ENCODE results near the gene BPI.

DNA sequence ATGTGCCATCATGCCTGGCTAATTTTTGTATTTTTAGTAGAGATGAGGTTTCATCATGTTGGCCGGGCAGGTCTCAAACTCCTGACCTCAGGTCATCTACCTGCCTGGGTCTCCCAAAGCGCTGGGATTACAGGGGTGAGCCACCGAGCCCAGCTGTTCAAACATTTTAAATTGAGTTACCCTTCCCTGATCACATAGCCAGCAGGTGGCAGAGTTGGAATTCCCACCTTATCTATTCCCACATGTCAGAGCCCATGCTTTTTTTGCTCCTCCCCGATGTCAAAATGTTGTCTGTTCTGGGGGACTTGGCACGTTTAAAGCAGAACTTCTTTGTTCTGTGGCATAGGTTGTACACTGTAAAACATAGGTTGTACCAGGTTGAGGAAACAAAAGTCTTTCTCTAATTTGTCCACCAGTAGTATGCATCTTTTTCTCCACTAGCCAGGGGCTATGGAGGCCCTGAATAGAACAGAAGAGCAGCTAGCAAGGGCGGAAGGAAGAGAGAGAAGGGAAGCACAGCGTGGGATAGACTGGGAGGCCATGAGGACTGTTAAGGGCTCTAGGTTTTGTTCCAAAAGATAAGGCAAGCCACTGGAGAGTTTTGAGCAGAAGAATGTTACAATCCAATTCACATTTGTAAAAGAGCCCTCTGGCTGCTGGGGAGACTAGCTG lies 35.0 kb downstream of the BPI start:
- TF ChIP-seq CTCF (IDR thresholded peaks at IDR 0.05 in 2 of 3, conservative IDR thresholded peaks at IDR 0.05 in 1 of 3; ENCODE audit: borderline replicate concordance in 1 of 3, insufficient read depth in 1 of 3, low read depth in 2 of 3, low read length in 2 of 3) (0 out of 6 replicates have a peak, but pooled peaks of 1 of the 3 experiments have one; percentile 11), SIN3A (IDR thresholded peaks at IDR 0.05; ENCODE audit: low read depth) (no peak), POLR2A (IDR thresholded peaks at IDR 0.05; ENCODE audit: borderline replicate concordance, extremely low read depth, insufficient read depth, insufficient read length) (no peak), EZH2phosphoT487 (IDR thresholded peaks at IDR 0.05; ENCODE audit: borderline replicate concordance) (no peak), TCF7L2 (IDR thresholded peaks at IDR 0.05; ENCODE audit: borderline replicate concordance, extremely low read depth, insufficient read depth, insufficient read length) (no peak)
- TF ChIP-seq, protein P1, sequence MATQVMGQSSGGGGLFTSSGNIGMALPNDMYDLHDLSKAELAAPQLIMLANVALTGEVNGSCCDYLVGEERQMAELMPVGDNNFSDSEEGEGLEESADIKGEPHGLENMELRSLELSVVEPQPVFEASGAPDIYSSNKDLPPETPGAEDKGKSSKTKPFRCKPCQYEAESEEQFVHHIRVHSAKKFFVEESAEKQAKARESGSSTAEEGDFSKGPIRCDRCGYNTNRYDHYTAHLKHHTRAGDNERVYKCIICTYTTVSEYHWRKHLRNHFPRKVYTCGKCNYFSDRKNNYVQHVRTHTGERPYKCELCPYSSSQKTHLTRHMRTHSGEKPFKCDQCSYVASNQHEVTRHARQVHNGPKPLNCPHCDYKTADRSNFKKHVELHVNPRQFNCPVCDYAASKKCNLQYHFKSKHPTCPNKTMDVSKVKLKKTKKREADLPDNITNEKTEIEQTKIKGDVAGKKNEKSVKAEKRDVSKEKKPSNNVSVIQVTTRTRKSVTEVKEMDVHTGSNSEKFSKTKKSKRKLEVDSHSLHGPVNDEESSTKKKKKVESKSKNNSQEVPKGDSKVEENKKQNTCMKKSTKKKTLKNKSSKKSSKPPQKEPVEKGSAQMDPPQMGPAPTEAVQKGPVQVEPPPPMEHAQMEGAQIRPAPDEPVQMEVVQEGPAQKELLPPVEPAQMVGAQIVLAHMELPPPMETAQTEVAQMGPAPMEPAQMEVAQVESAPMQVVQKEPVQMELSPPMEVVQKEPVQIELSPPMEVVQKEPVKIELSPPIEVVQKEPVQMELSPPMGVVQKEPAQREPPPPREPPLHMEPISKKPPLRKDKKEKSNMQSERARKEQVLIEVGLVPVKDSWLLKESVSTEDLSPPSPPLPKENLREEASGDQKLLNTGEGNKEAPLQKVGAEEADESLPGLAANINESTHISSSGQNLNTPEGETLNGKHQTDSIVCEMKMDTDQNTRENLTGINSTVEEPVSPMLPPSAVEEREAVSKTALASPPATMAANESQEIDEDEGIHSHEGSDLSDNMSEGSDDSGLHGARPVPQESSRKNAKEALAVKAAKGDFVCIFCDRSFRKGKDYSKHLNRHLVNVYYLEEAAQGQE (IDR thresholded peaks at IDR 0.05; ENCODE audit: low read depth), result no peak
- TF ChIP-seq, protein P2, sequence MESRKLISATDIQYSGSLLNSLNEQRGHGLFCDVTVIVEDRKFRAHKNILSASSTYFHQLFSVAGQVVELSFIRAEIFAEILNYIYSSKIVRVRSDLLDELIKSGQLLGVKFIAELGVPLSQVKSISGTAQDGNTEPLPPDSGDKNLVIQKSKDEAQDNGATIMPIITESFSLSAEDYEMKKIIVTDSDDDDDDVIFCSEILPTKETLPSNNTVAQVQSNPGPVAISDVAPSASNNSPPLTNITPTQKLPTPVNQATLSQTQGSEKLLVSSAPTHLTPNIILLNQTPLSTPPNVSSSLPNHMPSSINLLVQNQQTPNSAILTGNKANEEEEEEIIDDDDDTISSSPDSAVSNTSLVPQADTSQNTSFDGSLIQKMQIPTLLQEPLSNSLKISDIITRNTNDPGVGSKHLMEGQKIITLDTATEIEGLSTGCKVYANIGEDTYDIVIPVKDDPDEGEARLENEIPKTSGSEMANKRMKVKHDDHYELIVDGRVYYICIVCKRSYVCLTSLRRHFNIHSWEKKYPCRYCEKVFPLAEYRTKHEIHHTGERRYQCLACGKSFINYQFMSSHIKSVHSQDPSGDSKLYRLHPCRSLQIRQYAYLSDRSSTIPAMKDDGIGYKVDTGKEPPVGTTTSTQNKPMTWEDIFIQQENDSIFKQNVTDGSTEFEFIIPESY (IDR thresholded peaks at IDR 0.05; ENCODE audit: extremely low read depth, insufficient replicate concordance, low read length), result no peak
- TF ChIP-seq, protein P3, sequence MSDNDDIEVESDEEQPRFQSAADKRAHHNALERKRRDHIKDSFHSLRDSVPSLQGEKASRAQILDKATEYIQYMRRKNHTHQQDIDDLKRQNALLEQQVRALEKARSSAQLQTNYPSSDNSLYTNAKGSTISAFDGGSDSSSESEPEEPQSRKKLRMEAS (IDR thresholded peaks at IDR 0.05), result no peak
